ENCODE measurements around the gene KCNK4. TPM values are rescaled to one million over a fixed set of nuclear protein-coding genes. Genes with fewer than 3 reads are reported as not detected.

Gene KCNK4
- total and polyA plus RNA-seq, 4 donors, result 0.09 TPM; not detected in 3

GRCh38 chr11:64247729-64248531 is 43.2 kb upstream of the KCNK4 start:
- no peak for TF ChIP-seq CTCF (IDR thresholded peaks at IDR 0.05; ENCODE audit: control extremely low read depth, extremely low read depth)
- H3K4me1 ChIP-seq (ENCODE audit: control insufficient read depth in 5 of 5, insufficient read depth in 5 of 5, low read length in 5 of 5), result peaks cover 0 to 34% (median 14%) of the 10 kb centered on the region in 5 donors
- H3K36me3 ChIP-seq (ENCODE audit: control insufficient read depth in 4 of 4, insufficient read depth in 4 of 4, low read length in 4 of 4), result peaks cover 0 to 10% (median 1%) of the 10 kb centered on the region in 4 donors
- H3K27me3 ChIP-seq (ENCODE audit: control insufficient read depth in 3 of 3, insufficient read depth in 3 of 3, low read length in 2 of 3), result no peaks in the 10 kb centered on the region
- 46% methylated on average over 31 of the region's 31 CpGs for WGBS, 2 donors
- H3K9ac ChIP-seq (ENCODE audit: insufficient read depth in 1 of 2, low read length in 2 of 2), result no peak overlapping the region
- ATAC-seq (ENCODE audit: insufficient read depth, low FRiP score) (no peak), DNase-seq (no peak)
- H3K9me3 ChIP-seq (ENCODE audit: control insufficient read depth in 4 of 4, insufficient read depth in 3 of 4, low read length in 3 of 4), result no peaks in the 10 kb centered on the region
- H3K4me3 ChIP-seq, result peak overlapping the region; percentile 23
- peak overlapping the region; percentile 67 to 74 for H3K27ac ChIP-seq (ENCODE audit: low read depth in 1 of 2, low read length in 1 of 2)

- Histone ChIP-seq H3K36me3 (ENCODE audit: control insufficient read depth in 4 of 4, insufficient read depth in 4 of 4, low read length in 4 of 4) (peaks cover 0 to 7% (median 1%) of the 10 kb centered on the region in 4 donors), H3K27me3 (ENCODE audit: control insufficient read depth in 3 of 3, insufficient read depth in 3 of 3, low read length in 2 of 3) (no peaks in the 10 kb centered on the region), H3K9ac (ENCODE audit: insufficient read depth in 1 of 2, low read length in 2 of 2) (no peak overlapping the region), H3K4me1 (ENCODE audit: control insufficient read depth in 5 of 5, insufficient read depth in 5 of 5, low read length in 5 of 5) (peaks cover 0 to 34% (median 14%) of the 10 kb centered on the region in 5 donors), H3K4me3 (no peak overlapping the region), H3K27ac (ENCODE audit: low read depth in 1 of 2, low read length in 1 of 2) (no peak overlapping the region), H3K9me3 (ENCODE audit: control insufficient read depth in 4 of 4, insufficient read depth in 3 of 4, low read length in 3 of 4) (no peaks in the 10 kb centered on the region)
- DNase-seq (no peak), ATAC-seq (ENCODE audit: insufficient read depth, low FRiP score) (no peak)
- no peak for TF ChIP-seq CTCF (IDR thresholded peaks at IDR 0.05; ENCODE audit: control extremely low read depth, extremely low read depth)
- 77 to 92% methylated on average over 7 of the region's 7 CpGs for WGBS, 2 donors
Observed at GRCh38 chr11:64248578-64248977, 42.5 kb upstream of the KCNK4 start.

- peaks cover 0 to 34% (median 14%) of the 10 kb centered on the region in 5 donors for H3K4me1 ChIP-seq (ENCODE audit: control insufficient read depth in 5 of 5, insufficient read depth in 5 of 5, low read length in 5 of 5)
Observed at GRCh38 chr11:64249038-64249437, 42.1 kb upstream of the KCNK4 start.

More at GRCh38 chr11:64249038-64249437, 42.1 kb upstream of the KCNK4 start:
- H3K27ac ChIP-seq (ENCODE audit: low read depth in 1 of 2, low read length in 1 of 2), result no peak overlapping the region
- peaks cover 0 to 3% (median 1%) of the 10 kb centered on the region in 4 donors for H3K36me3 ChIP-seq (ENCODE audit: control insufficient read depth in 4 of 4, insufficient read depth in 4 of 4, low read length in 4 of 4)
- DNase-seq (no peak), ATAC-seq (ENCODE audit: insufficient read depth, low FRiP score) (no peak)
- no peaks in the 10 kb centered on the region for H3K9me3 ChIP-seq (ENCODE audit: control insufficient read depth in 4 of 4, insufficient read depth in 3 of 4, low read length in 3 of 4)
- no peak for TF ChIP-seq CTCF (IDR thresholded peaks at IDR 0.05; ENCODE audit: control extremely low read depth, extremely low read depth)
- H3K27me3 ChIP-seq (ENCODE audit: control insufficient read depth in 3 of 3, insufficient read depth in 3 of 3, low read length in 2 of 3), result no peaks in the 10 kb centered on the region
- H3K4me3 ChIP-seq, result no peak overlapping the region
- 96 to 97% methylated on average over 4 of the region's 4 CpGs for WGBS, 2 donors
- H3K9ac ChIP-seq (ENCODE audit: insufficient read depth in 1 of 2, low read length in 2 of 2), result no peak overlapping the region

Measured in lung (tissue), 12 donors.